HepG2 (cell line): ENCODE results near the gene TACC3. TPM values are rescaled to one million over a fixed set of nuclear protein-coding genes. Genes with fewer than 3 reads are reported as not detected.
A peak's percentile ranks its signal among the peaks of the same experiment; 100 is the strongest.

Experiments used
- BHLHE40 ChIP-seq: IDR thresholded peaks from 2 replicates; pipeline ENCODE4 v1.6.1; 2011; ENCODE audit warnings: low read length, improper control_type of control experiment
- CAMTA2 ChIP-seq: sonication (generic); formaldehyde crosslinking; IDR thresholded peaks from 2 replicates; pipeline ENCODE4 v1.4.0; 2020; ENCODE audit warnings: mild to moderate bottlenecking, missing genetic modification reagents, borderline replicate concordance
- KAT8 ChIP-seq: IDR thresholded peaks from 2 replicates; pipeline ENCODE4 v1.6.1; 2016; ENCODE audit warnings: missing genetic modification reagents, missing compliant biosample characterization
- MED13 ChIP-seq: sonication (generic); formaldehyde crosslinking; IDR thresholded peaks from 2 replicates; pipeline ENCODE4 v1.5.0; 2020; ENCODE audit warnings: missing genetic modification reagents
- MIXL1 ChIP-seq: IDR thresholded peaks from 2 replicates; pipeline ENCODE4 v1.6.1; 2016
- NAIF1 ChIP-seq: sonication (generic); formaldehyde crosslinking; IDR thresholded peaks from 2 replicates; pipeline ENCODE4 v1.5.0; 2020; ENCODE audit warnings: mild to moderate bottlenecking, missing genetic modification reagents, borderline replicate concordance
- NR3C1 ChIP-seq: sonication (generic); formaldehyde crosslinking; IDR thresholded peaks from 2 replicates; pipeline ENCODE4 v1.4.0; 2020; ENCODE audit warnings: missing genetic modification reagents
- PHF5A ChIP-seq: IDR thresholded peaks from one replicate; pipeline ENCODE4 v1.6.1; 2018; ENCODE audit warnings: low read depth, missing genetic modification reagents; ENCODE audit not compliant: unreplicated experiment
- PLRG1 ChIP-seq: fragments of 450-650 bp; conservative IDR thresholded peaks from 2 replicates; pipeline ENCODE4 v1.6.1; 2016
- RFXAP ChIP-seq: sonication (generic); formaldehyde crosslinking; IDR thresholded peaks from 2 replicates; pipeline ENCODE4 v1.4.0; 2020; ENCODE audit warnings: missing genetic modification reagents, borderline replicate concordance
- SMC3 ChIP-seq: IDR thresholded peaks from 2 replicates; pipeline ENCODE4 v1.6.1; 2011; ENCODE audit warnings: low read length, improper control_type of control experiment
- SNAPC2 ChIP-seq: sonication (generic); formaldehyde crosslinking; IDR thresholded peaks from 2 replicates; pipeline ENCODE4 v1.8.1; 2022; ENCODE audit warnings: mild to moderate bottlenecking, missing genetic modification reagents
- SP5 ChIP-seq: IDR thresholded peaks from 2 replicates; pipeline ENCODE4 v1.6.1; 2016; ENCODE audit warnings: low read depth, borderline replicate concordance
- SPEN ChIP-seq: sonication (generic); formaldehyde crosslinking; IDR thresholded peaks from 2 replicates; pipeline ENCODE4 v1.5.1; 2020; ENCODE audit warnings: low read depth, mild to moderate bottlenecking, missing genetic modification reagents
- TOPORS ChIP-seq: sonication (generic); formaldehyde crosslinking; IDR thresholded peaks from 2 replicates; pipeline ENCODE4 v1.8.0; 2023; ENCODE audit warnings: mild to moderate bottlenecking, missing genetic modification reagents
- ZNF546 ChIP-seq: sonication (generic); formaldehyde crosslinking; conservative IDR thresholded peaks from 2 replicates; pipeline ENCODE4 v1.8.1; 2023; ENCODE audit warnings: mild to moderate bottlenecking, missing genetic modification reagents
- ZNF577 ChIP-seq: sonication (generic); formaldehyde crosslinking; IDR thresholded peaks from 2 replicates; pipeline ENCODE4 v1.4.0; 2020; ENCODE audit warnings: mild to moderate bottlenecking, low read depth, missing genetic modification reagents, borderline replicate concordance
- polyA plus RNA-seq, 8 experiments: library from polyadenylated mRNA; depleted of rRNA in 3 of 8; stranded (reverse) in 7 of 8; unstranded in 1 of 8; fragments of >200 nt; fragmentation: Illumina TruSeq in 4 of 8; extraction: Trizol in 4 of 8; gene quantifications; 2 replicates each; pipeline versions ENCODE4 v1.2.1 to v1.2.3, GENCODE V29; 2011 to 2016; ENCODE audit warnings: low read depth in 4 of 8, missing spikeins in 1 of 8, mixed read lengths in 1 of 8; ENCODE audit not compliant: insufficient read depth in 1 of 8
- total RNA-seq, 5 experiments: library from RNA; depleted of rRNA; stranded (reverse); fragments of >200 nt; fragmentation: Illumina TruSeq; extraction: Trizol; gene quantifications; 2 replicates each; pipeline ENCODE4 v1.2.3, GENCODE V29; 2016; ENCODE audit warnings: low read depth in 1 of 5
- TF ChIP-seq, protein P1 (sequence below): sonication (generic); formaldehyde crosslinking; IDR thresholded peaks from 2 replicates; pipeline ENCODE4 v1.9.0; 2021; ENCODE audit warnings: missing genetic modification reagents, mild to moderate bottlenecking, borderline replicate concordance
- TF ChIP-seq, protein P2 (sequence below): sonication (generic); formaldehyde crosslinking; IDR thresholded peaks from 2 replicates; pipeline ENCODE4 v1.4.0; 2020; ENCODE audit warnings: missing genetic modification reagents, mild to moderate bottlenecking, borderline replicate concordance
- TF ChIP-seq, protein P3 (sequence below): IDR thresholded peaks from 2 replicates; pipeline ENCODE4 v1.6.1; 2016; ENCODE audit warnings: missing compliant biosample characterization, missing genetic modification reagents, borderline replicate concordance
- TF ChIP-seq, protein P4 (sequence below): sonication (generic); formaldehyde crosslinking; IDR thresholded peaks from 2 replicates; pipeline ENCODE4 v1.4.0; 2020; ENCODE audit warnings: missing genetic modification reagents, borderline replicate concordance
- TF ChIP-seq, protein P5 (sequence below): sonication (generic); formaldehyde crosslinking; IDR thresholded peaks from 2 replicates; pipeline ENCODE4 v1.5.0; 2020; ENCODE audit warnings: missing genetic modification reagents
- TF ChIP-seq, protein P6 (sequence below): sonication (generic); formaldehyde crosslinking; IDR thresholded peaks from 2 replicates; pipeline ENCODE4 v1.8.1; 2022; ENCODE audit warnings: mild to moderate bottlenecking, missing genetic modification reagents

The TACC3 gene
- total and polyA plus RNA-seq, 2 of the 13 experiments (the other 11 are each of a cell fraction or from before 2014, with no cell fraction given), result 20.3 to 21.2 TPM

DNA sequence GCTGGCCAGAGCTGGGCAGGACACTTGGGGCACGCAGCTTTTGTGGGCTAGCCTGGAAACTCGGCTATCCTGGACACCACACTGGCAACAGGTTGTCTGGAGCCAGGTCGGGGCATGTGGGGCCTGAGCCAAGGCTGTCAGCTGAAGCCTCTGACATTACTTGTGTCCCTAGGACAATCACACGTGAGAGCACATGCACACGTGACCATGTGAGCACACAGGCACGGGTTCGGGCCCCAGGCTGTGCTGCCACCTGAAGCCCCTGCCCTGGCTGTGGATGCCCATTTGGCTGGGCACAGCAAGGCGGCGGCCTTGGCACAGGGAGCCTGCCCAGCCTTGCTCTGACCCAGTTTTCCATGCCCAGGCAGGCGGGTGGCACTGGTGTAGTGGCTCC, 63.1 kb downstream of the TACC3 start (continued):
- TF ChIP-seq, protein P1, sequence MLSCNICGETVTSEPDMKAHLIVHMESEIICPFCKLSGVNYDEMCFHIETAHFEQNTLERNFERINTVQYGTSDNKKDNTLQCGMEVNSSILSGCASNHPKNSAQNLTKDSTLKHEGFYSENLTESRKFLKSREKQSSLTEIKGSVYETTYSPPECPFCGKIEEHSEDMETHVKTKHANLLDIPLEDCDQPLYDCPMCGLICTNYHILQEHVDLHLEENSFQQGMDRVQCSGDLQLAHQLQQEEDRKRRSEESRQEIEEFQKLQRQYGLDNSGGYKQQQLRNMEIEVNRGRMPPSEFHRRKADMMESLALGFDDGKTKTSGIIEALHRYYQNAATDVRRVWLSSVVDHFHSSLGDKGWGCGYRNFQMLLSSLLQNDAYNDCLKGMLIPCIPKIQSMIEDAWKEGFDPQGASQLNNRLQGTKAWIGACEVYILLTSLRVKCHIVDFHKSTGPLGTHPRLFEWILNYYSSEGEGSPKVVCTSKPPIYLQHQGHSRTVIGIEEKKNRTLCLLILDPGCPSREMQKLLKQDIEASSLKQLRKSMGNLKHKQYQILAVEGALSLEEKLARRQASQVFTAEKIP (CRISPR knock-in tag), result no peak
- TF ChIP-seq, protein P2, sequence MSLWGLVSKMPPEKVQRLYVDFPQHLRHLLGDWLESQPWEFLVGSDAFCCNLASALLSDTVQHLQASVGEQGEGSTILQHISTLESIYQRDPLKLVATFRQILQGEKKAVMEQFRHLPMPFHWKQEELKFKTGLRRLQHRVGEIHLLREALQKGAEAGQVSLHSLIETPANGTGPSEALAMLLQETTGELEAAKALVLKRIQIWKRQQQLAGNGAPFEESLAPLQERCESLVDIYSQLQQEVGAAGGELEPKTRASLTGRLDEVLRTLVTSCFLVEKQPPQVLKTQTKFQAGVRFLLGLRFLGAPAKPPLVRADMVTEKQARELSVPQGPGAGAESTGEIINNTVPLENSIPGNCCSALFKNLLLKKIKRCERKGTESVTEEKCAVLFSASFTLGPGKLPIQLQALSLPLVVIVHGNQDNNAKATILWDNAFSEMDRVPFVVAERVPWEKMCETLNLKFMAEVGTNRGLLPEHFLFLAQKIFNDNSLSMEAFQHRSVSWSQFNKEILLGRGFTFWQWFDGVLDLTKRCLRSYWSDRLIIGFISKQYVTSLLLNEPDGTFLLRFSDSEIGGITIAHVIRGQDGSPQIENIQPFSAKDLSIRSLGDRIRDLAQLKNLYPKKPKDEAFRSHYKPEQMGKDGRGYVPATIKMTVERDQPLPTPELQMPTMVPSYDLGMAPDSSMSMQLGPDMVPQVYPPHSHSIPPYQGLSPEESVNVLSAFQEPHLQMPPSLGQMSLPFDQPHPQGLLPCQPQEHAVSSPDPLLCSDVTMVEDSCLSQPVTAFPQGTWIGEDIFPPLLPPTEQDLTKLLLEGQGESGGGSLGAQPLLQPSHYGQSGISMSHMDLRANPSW (CRISPR knock-in tag), result no peak
- TF ChIP-seq SNAPC2 (CRISPR knock-in tag) (no peak), PLRG1 (no peak), MED13 (CRISPR knock-in tag) (0 out of 2 replicates have a peak, but pooled peaks have one; percentile 54), BHLHE40 (peak; percentile 82), SPEN (CRISPR knock-in tag) (no peak), KAT8 (CRISPR knock-in tag) (no peak), MIXL1 (CRISPR knock-in tag) (no peak), NAIF1 (CRISPR knock-in tag) (no peak), CAMTA2 (CRISPR knock-in tag) (no peak), TOPORS (0 out of 2 replicates have a peak, but pooled peaks have one; percentile 19), NR3C1 (CRISPR knock-in tag) (no peak), SMC3 (no peak), PHF5A (CRISPR knock-in tag) (no peak), RFXAP (CRISPR knock-in tag) (peak; percentile 56; the same call in 1 of the 2 replicates), SP5 (CRISPR knock-in tag) (no peak), ZNF546 (no peak), ZNF577 (CRISPR knock-in tag) (no peak)
- TF ChIP-seq, protein P3, sequence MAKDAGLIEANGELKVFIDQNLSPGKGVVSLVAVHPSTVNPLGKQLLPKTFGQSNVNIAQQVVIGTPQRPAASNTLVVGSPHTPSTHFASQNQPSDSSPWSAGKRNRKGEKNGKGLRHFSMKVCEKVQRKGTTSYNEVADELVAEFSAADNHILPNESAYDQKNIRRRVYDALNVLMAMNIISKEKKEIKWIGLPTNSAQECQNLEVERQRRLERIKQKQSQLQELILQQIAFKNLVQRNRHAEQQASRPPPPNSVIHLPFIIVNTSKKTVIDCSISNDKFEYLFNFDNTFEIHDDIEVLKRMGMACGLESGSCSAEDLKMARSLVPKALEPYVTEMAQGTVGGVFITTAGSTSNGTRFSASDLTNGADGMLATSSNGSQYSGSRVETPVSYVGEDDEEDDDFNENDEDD (CRISPR knock-in tag), result 0 out of 2 replicates have a peak, but pooled peaks have one; percentile 31
- TF ChIP-seq, protein P4, sequence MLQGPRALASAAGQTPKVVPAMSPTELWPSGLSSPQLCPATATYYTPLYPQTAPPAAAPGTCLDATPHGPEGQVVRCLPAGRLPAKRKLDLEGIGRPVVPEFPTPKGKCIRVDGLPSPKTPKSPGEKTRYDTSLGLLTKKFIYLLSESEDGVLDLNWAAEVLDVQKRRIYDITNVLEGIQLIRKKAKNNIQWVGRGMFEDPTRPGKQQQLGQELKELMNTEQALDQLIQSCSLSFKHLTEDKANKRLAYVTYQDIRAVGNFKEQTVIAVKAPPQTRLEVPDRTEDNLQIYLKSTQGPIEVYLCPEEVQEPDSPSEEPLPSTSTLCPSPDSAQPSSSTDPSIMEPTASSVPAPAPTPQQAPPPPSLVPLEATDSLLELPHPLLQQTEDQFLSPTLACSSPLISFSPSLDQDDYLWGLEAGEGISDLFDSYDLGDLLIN (CRISPR knock-in tag), result no peak
- TF ChIP-seq, protein P5, sequence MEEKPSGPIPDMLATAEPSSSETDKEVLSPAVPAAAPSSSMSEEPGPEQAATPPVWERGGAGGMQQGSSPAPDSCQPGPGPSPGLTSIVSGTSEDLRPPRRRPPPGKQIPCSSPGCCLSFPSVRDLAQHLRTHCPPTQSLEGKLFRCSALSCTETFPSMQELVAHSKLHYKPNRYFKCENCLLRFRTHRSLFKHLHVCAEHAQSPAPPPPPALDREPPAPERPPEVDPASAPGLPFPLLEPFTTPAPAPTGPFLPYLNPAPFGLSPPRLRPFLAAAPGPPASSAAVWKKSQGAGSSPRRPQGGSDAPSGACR (CRISPR knock-in tag), result no peak
- TF ChIP-seq, protein P6, sequence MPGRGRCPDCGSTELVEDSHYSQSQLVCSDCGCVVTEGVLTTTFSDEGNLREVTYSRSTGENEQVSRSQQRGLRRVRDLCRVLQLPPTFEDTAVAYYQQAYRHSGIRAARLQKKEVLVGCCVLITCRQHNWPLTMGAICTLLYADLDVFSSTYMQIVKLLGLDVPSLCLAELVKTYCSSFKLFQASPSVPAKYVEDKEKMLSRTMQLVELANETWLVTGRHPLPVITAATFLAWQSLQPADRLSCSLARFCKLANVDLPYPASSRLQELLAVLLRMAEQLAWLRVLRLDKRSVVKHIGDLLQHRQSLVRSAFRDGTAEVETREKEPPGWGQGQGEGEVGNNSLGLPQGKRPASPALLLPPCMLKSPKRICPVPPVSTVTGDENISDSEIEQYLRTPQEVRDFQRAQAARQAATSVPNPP, result no peak
